ENCODE data around the gene TRIP13. TPM values are rescaled to one million over a fixed set of nuclear protein-coding genes. Genes with fewer than 3 reads are reported as not detected.
"Not testable (repeated sequence)": the region's sequence is repeated elsewhere in the genome, so short reads cannot be mapped to it uniquely, and the experiment has no call there.

TRIP13 gene
- polyA plus RNA-seq, 4 donors: 1.6 to 12.1 (median 7.1) TPM

- not testable (repeated sequence) for H3K36me3 ChIP-seq (ENCODE audit: control insufficient read depth in 3 of 3, insufficient read depth in 2 of 3, low read depth in 1 of 3, low read length in 3 of 3); FAIRE-seq
Observed at GRCh38 chr5:929182-929581, 36.5 kb downstream of the TRIP13 start.

GRCh38 chr5:929596-929995 is 36.9 kb downstream of the TRIP13 start:
- Histone ChIP-seq H3K27me3 (ENCODE audit: control insufficient read depth in 3 of 3, insufficient read depth in 3 of 3, low read length in 3 of 3) (peaks cover 0 to 12% (median 3%) of the 10 kb centered on the region in 3 donors), H3K4me1 (ENCODE audit: control insufficient read depth in 3 of 3, insufficient read depth in 2 of 3, low read depth in 1 of 3, low read length in 2 of 3) (peaks cover 0 to 8% (median 0%) of the 10 kb centered on the region in 3 donors), H3K4me3 (ENCODE audit: low read depth in 1 of 3, low read length in 3 of 3) (no peak overlapping the region), H3K9me3 (ENCODE audit: control insufficient read depth in 2 of 2, insufficient read depth in 1 of 2, low read depth in 1 of 2, low read length in 1 of 2) (peaks cover 0 to 3% of the 10 kb centered on the region in 2 donors), H3K36me3 (ENCODE audit: control insufficient read depth in 3 of 3, insufficient read depth in 2 of 3, low read depth in 1 of 3, low read length in 3 of 3) (no peaks in the 10 kb centered on the region), H3K27ac (ENCODE audit: low read depth in 1 of 3, low read length in 2 of 3) (no peak overlapping the region)
- DNase-seq: no peak
- no peak for FAIRE-seq

More at GRCh38 chr5:929182-929581, 36.5 kb downstream of the TRIP13 start:
- H3K9me3 ChIP-seq (ENCODE audit: control insufficient read depth in 2 of 2, insufficient read depth in 1 of 2, low read depth in 1 of 2, low read length in 1 of 2); H3K4me3 ChIP-seq (ENCODE audit: low read depth in 1 of 3, low read length in 3 of 3); H3K4me1 ChIP-seq (ENCODE audit: control insufficient read depth in 3 of 3, insufficient read depth in 2 of 3, low read depth in 1 of 3, low read length in 2 of 3); DNase-seq; H3K27ac ChIP-seq (ENCODE audit: low read depth in 1 of 3, low read length in 2 of 3): not testable (repeated sequence)
- H3K27me3 ChIP-seq (ENCODE audit: control insufficient read depth in 3 of 3, insufficient read depth in 3 of 3, low read length in 3 of 3): peaks cover 0 to 12% (median 3%) of the 10 kb centered on the region in 3 donors

- FAIRE-seq (no peak), DNase-seq (no peak)
- Histone ChIP-seq H3K36me3 (ENCODE audit: control insufficient read depth in 3 of 3, insufficient read depth in 2 of 3, low read depth in 1 of 3, low read length in 3 of 3) (no peaks in the 10 kb centered on the region), H3K27me3 (ENCODE audit: control insufficient read depth in 3 of 3, insufficient read depth in 3 of 3, low read length in 3 of 3) (peaks cover 0 to 12% (median 3%) of the 10 kb centered on the region in 3 donors), H3K9me3 (ENCODE audit: control insufficient read depth in 2 of 2, insufficient read depth in 1 of 2, low read depth in 1 of 2, low read length in 1 of 2) (peaks cover 0 to 3% of the 10 kb centered on the region in 2 donors), H3K4me3 (ENCODE audit: low read depth in 1 of 3, low read length in 3 of 3) (no peak overlapping the region), H3K4me1 (ENCODE audit: control insufficient read depth in 3 of 3, insufficient read depth in 2 of 3, low read depth in 1 of 3, low read length in 2 of 3) (peaks cover 0 to 8% (median 0%) of the 10 kb centered on the region in 3 donors), H3K27ac (ENCODE audit: low read depth in 1 of 3, low read length in 2 of 3) (no peak overlapping the region)
- 77 to 89% (median 83%) methylated on average over 8 of the region's 8 CpGs for WGBS, 3 donors
Observed at GRCh38 chr5:930866-931265, 38.2 kb downstream of the TRIP13 start.

GRCh38 chr5:931570-932145 is 39.0 kb downstream of the TRIP13 start:
- no peaks in the 10 kb centered on the region for H3K36me3 ChIP-seq (ENCODE audit: control insufficient read depth in 3 of 3, insufficient read depth in 2 of 3, low read depth in 1 of 3, low read length in 3 of 3)
- H3K4me3 ChIP-seq (ENCODE audit: low read depth in 1 of 3, low read length in 3 of 3): no peak overlapping the region
- no peak overlapping the region for H3K27ac ChIP-seq (ENCODE audit: low read depth in 1 of 3, low read length in 2 of 3)
- DNase-seq (no peak), FAIRE-seq (no peak)
- H3K27me3 ChIP-seq (ENCODE audit: control insufficient read depth in 3 of 3, insufficient read depth in 3 of 3, low read length in 3 of 3): peaks cover 0 to 5% (median 3%) of the 10 kb centered on the region in 3 donors
- peaks cover 0 to 3% of the 10 kb centered on the region in 2 donors for H3K9me3 ChIP-seq (ENCODE audit: control insufficient read depth in 2 of 2, insufficient read depth in 1 of 2, low read depth in 1 of 2, low read length in 1 of 2)
- H3K4me1 ChIP-seq (ENCODE audit: control insufficient read depth in 3 of 3, insufficient read depth in 2 of 3, low read depth in 1 of 3, low read length in 2 of 3): peaks cover 0 to 4% (median 0%) of the 10 kb centered on the region in 3 donors
- WGBS, 3 donors: 83 to 87% (median 84%) methylated on average over 13 of the region's 13 CpGs

- Histone ChIP-seq H3K27ac (ENCODE audit: low read depth in 1 of 3, low read length in 2 of 3) (peak overlapping the region in 1 of 3 donors; percentile 9), H3K4me3 (ENCODE audit: low read depth in 1 of 3, low read length in 3 of 3) (no peak overlapping the region), H3K36me3 (ENCODE audit: control insufficient read depth in 3 of 3, insufficient read depth in 2 of 3, low read depth in 1 of 3, low read length in 3 of 3) (no peaks in the 10 kb centered on the region), H3K9me3 (ENCODE audit: control insufficient read depth in 2 of 2, insufficient read depth in 1 of 2, low read depth in 1 of 2, low read length in 1 of 2) (peaks cover 0 to 3% of the 10 kb centered on the region in 2 donors), H3K4me1 (ENCODE audit: control insufficient read depth in 3 of 3, insufficient read depth in 2 of 3, low read depth in 1 of 3, low read length in 2 of 3) (peaks cover 0 to 1% (median 0%) of the 10 kb centered on the region in 3 donors), H3K27me3 (ENCODE audit: control insufficient read depth in 3 of 3, insufficient read depth in 3 of 3, low read length in 3 of 3) (peaks cover 0 to 2% (median under 1%) of the 10 kb centered on the region in 3 donors)
- FAIRE-seq (no peak), DNase-seq (no peak)
- WGBS, 3 donors: 88 to 91% (median 89%) methylated on average over 8 of the region's 8 CpGs
Observed at GRCh38 chr5:932151-932627, 39.5 kb downstream of the TRIP13 start.

- Histone ChIP-seq H3K27me3 (ENCODE audit: control insufficient read depth in 3 of 3, insufficient read depth in 3 of 3, low read length in 3 of 3) (no peaks in the 10 kb centered on the region), H3K4me1 (ENCODE audit: control insufficient read depth in 3 of 3, insufficient read depth in 2 of 3, low read depth in 1 of 3, low read length in 2 of 3) (no peaks in the 10 kb centered on the region), H3K9me3 (ENCODE audit: control insufficient read depth in 2 of 2, insufficient read depth in 1 of 2, low read depth in 1 of 2, low read length in 1 of 2) (peaks cover 0 to 3% of the 10 kb centered on the region in 2 donors), H3K36me3 (ENCODE audit: control insufficient read depth in 3 of 3, insufficient read depth in 2 of 3, low read depth in 1 of 3, low read length in 3 of 3) (no peaks in the 10 kb centered on the region), H3K4me3 (ENCODE audit: low read depth in 1 of 3, low read length in 3 of 3) (no peak overlapping the region), H3K27ac (ENCODE audit: low read depth in 1 of 3, low read length in 2 of 3) (peak overlapping the region in 1 of 3 donors; percentile 9)
- FAIRE-seq (no peak), DNase-seq (no peak)
- 44 to 51% (median 49%) methylated on average over 4 of the region's 4 CpGs for WGBS, 3 donors
Observed at GRCh38 chr5:932628-933250, 40.1 kb downstream of the TRIP13 start.

- Histone ChIP-seq H3K9me3 (ENCODE audit: control insufficient read depth in 2 of 2, insufficient read depth in 1 of 2, low read depth in 1 of 2, low read length in 1 of 2) (peaks cover 0 to 3% of the 10 kb centered on the region in 2 donors), H3K36me3 (ENCODE audit: control insufficient read depth in 3 of 3, insufficient read depth in 2 of 3, low read depth in 1 of 3, low read length in 3 of 3) (no peaks in the 10 kb centered on the region), H3K4me3 (ENCODE audit: low read depth in 1 of 3, low read length in 3 of 3) (no peak overlapping the region), H3K27ac (ENCODE audit: low read depth in 1 of 3, low read length in 2 of 3) (peak overlapping the region in 1 of 3 donors; percentile 32), H3K4me1 (ENCODE audit: control insufficient read depth in 3 of 3, insufficient read depth in 2 of 3, low read depth in 1 of 3, low read length in 2 of 3) (no peaks in the 10 kb centered on the region), H3K27me3 (ENCODE audit: control insufficient read depth in 3 of 3, insufficient read depth in 3 of 3, low read length in 3 of 3) (no peaks in the 10 kb centered on the region)
- no peak for FAIRE-seq
- no peak for DNase-seq
- WGBS, 3 donors: 60 to 81% (median 73%) methylated on average over 3 of the region's 3 CpGs
Observed at GRCh38 chr5:933251-933861, 40.7 kb downstream of the TRIP13 start.

- H3K36me3 ChIP-seq (ENCODE audit: control insufficient read depth in 3 of 3, insufficient read depth in 2 of 3, low read depth in 1 of 3, low read length in 3 of 3); DNase-seq; FAIRE-seq; H3K27ac ChIP-seq (ENCODE audit: low read depth in 1 of 3, low read length in 2 of 3); H3K9me3 ChIP-seq (ENCODE audit: control insufficient read depth in 2 of 2, insufficient read depth in 1 of 2, low read depth in 1 of 2, low read length in 1 of 2); H3K4me1 ChIP-seq (ENCODE audit: control insufficient read depth in 3 of 3, insufficient read depth in 2 of 3, low read depth in 1 of 3, low read length in 2 of 3); H3K4me3 ChIP-seq (ENCODE audit: low read depth in 1 of 3, low read length in 3 of 3); H3K27me3 ChIP-seq (ENCODE audit: control insufficient read depth in 3 of 3, insufficient read depth in 3 of 3, low read length in 3 of 3): not testable (repeated sequence)
Observed at GRCh38 chr5:933951-934350, 41.3 kb downstream of the TRIP13 start.

Measured in small intestine (tissue), 7 donors.